Measurements from ENCODE around the gene TRMT10A.

Gene TRMT10A

DNA sequence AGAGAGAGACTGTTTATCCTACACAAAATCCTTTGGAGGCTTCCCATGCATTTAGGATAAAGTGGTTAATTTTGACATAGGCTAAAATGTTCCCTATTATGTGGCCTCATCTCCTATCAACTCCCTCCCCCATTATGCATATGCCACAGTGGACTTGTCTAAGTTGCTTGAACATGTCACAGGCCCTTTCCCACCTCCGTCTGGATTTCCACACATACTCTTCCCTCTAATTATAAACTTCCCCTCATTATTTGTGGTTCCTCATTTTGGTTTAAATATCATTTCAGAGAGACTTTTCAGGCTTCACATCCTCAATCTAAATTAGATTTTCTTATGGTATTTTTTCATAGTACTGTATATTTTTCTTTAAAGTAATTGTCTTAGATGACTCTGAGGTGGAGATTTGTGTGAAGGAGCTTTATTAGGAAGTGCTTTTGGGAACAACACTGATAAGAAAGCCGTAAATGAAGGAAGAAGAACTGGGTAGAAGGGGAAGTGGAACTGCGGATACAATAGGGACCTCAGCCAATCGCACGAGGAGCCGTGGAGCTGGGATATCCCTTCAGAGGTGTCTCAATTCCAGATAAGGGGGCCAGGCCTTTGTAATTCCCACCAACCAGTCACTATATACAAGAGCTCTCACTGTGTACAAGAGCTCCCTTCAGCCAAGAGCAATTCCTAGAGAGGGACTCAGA is 45.1 kb downstream of the TRMT10A start:
- peak; percentile 6 for DNase-seq (ENCODE audit: low read depth)
- no peak overlapping the region for H3K4me3 ChIP-seq (ENCODE audit: low read depth, low read length)
- TF ChIP-seq, protein P1, sequence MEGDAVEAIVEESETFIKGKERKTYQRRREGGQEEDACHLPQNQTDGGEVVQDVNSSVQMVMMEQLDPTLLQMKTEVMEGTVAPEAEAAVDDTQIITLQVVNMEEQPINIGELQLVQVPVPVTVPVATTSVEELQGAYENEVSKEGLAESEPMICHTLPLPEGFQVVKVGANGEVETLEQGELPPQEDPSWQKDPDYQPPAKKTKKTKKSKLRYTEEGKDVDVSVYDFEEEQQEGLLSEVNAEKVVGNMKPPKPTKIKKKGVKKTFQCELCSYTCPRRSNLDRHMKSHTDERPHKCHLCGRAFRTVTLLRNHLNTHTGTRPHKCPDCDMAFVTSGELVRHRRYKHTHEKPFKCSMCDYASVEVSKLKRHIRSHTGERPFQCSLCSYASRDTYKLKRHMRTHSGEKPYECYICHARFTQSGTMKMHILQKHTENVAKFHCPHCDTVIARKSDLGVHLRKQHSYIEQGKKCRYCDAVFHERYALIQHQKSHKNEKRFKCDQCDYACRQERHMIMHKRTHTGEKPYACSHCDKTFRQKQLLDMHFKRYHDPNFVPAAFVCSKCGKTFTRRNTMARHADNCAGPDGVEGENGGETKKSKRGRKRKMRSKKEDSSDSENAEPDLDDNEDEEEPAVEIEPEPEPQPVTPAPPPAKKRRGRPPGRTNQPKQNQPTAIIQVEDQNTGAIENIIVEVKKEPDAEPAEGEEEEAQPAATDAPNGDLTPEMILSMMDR (IDR thresholded peaks at IDR 0.05; ENCODE audit: low read depth, low read length): no peak
- TF ChIP-seq POLR2A (IDR thresholded peaks at IDR 0.05; ENCODE audit: extremely low read depth, insufficient read length): no peak
- TF ChIP-seq MYC (IDR thresholded peaks at IDR 0.05; ENCODE audit: low read depth, low read length): no peak
- TF ChIP-seq, protein P2, sequence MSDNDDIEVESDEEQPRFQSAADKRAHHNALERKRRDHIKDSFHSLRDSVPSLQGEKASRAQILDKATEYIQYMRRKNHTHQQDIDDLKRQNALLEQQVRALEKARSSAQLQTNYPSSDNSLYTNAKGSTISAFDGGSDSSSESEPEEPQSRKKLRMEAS (IDR thresholded peaks at IDR 0.05; ENCODE audit: low read depth, low read length): no peak

DNA sequence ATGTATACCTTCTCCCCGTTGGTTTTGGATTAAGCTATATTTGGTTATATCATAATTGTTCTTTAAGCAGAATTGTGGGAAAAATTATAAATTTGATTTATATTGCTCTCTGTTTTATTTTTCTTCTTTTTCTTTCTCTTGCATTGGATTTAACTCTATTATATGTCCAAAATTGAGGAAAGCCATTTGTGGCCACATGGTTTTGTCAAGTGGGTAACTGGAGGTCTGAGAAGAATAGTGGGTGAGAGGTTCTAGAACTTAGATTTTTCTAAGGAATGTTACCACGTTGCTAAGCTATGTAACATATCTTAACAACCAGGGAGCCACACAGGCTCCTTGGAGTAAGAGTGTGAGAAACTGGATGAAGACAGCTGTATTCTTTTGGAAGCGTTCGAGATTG is 53.1 kb downstream of the TRMT10A start, which contains the start of gene C4orf17:
C4orf17 (plus strand) TSS at position 301 of the 400 bp plus-strand sequence. CDS start 2,061 bp downstream, outside the sequence.
- no peak for TF ChIP-seq POLR2A (IDR thresholded peaks at IDR 0.05; ENCODE audit: extremely low read depth, insufficient read length)
- TF ChIP-seq MYC (IDR thresholded peaks at IDR 0.05; ENCODE audit: low read depth, low read length): no peak
- TF ChIP-seq, protein P1 (IDR thresholded peaks at IDR 0.05; ENCODE audit: low read depth, low read length): no peak
- TF ChIP-seq, protein P2 (IDR thresholded peaks at IDR 0.05; ENCODE audit: low read depth, low read length): no peak
- no peak within 1 kb of the TSS for H3K4me3 ChIP-seq (ENCODE audit: low read depth, low read length)
- no peak for DNase-seq (ENCODE audit: low read depth)

- H3K4me3 ChIP-seq (ENCODE audit: low read depth, low read length): no peak overlapping the region
- no peak for DNase-seq (ENCODE audit: low read depth)
- TF ChIP-seq POLR2A (IDR thresholded peaks at IDR 0.05; ENCODE audit: extremely low read depth, insufficient read length) (no peak), MYC (IDR thresholded peaks at IDR 0.05; ENCODE audit: low read depth, low read length) (no peak)
- TF ChIP-seq, protein P1 (IDR thresholded peaks at IDR 0.05; ENCODE audit: low read depth, low read length): no peak
- TF ChIP-seq, protein P2 (IDR thresholded peaks at IDR 0.05; ENCODE audit: low read depth, low read length): no peak
Measured at GRCh38 chr4:99507762-99508161, 56.1 kb downstream of the TRMT10A start.

DNA sequence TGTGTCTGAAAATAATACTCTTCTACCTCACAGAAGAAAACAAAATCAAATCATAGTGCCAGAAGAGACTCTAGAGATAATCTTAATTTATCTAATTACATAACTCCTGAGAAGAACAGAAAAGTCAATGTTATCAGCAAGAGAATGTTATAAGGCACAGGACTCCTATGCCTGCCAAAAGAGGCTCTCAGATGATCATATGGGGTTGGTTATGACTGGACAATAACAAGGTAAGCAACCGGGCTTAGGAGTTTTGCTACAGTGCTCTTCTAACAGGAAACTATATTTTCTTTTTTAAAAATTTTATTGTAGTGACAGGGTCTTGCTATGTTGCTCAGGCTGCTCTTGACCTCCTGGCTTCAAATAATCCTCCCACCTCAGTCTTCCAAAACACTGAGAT is 56.5 kb downstream of the TRMT10A start:
- DNase-seq (ENCODE audit: low read depth): no peak
- TF ChIP-seq, protein P1 (IDR thresholded peaks at IDR 0.05; ENCODE audit: low read depth, low read length): no peak
- TF ChIP-seq, protein P2 (IDR thresholded peaks at IDR 0.05; ENCODE audit: low read depth, low read length): no peak
- TF ChIP-seq POLR2A (IDR thresholded peaks at IDR 0.05; ENCODE audit: extremely low read depth, insufficient read length) (no peak), MYC (IDR thresholded peaks at IDR 0.05; ENCODE audit: low read depth, low read length) (no peak)
- no peak overlapping the region for H3K4me3 ChIP-seq (ENCODE audit: low read depth, low read length)

DNA sequence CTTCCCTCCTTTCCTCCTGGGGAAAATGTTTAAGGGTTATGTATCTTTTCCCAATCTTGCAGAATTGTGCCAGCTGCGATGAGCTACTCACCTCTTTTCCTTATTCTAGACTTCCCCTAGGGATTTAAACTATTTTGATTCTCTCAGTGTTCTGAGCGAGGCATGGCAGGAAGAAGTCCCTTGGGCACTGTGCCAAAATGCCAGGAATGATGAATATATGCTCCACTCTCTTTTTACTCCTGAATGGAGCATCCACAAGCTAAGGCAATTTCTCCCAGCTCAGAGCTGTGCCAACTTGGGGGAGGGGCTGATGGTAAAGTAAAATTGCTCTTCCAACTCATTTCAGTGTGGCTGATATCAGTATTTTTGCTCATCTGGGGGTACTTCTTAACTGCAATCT is 57.1 kb downstream of the TRMT10A start:
- no peak for TF ChIP-seq MYC (IDR thresholded peaks at IDR 0.05; ENCODE audit: low read depth, low read length)
- TF ChIP-seq, protein P1 (IDR thresholded peaks at IDR 0.05; ENCODE audit: low read depth, low read length): no peak
- TF ChIP-seq, protein P2 (IDR thresholded peaks at IDR 0.05; ENCODE audit: low read depth, low read length): no peak
- TF ChIP-seq POLR2A (IDR thresholded peaks at IDR 0.05; ENCODE audit: extremely low read depth, insufficient read length): no peak
- no peak for DNase-seq (ENCODE audit: low read depth)
- H3K4me3 ChIP-seq (ENCODE audit: low read depth, low read length): no peak overlapping the region
